CMK (cell line): ENCODE measurements around the gene POLA1.

Source experiments
- DNase-seq: peaks from one replicate; pipeline ENCODE4 v3.0.0-alpha.2; 2010; ENCODE audit warnings: low read depth

Gene POLA1

GRCh38 chrX:24696294-24696693, 2.6 kb downstream of the POLA1 start:
- no peak for DNase-seq

- DNase-seq = no peak
Observed at GRCh38 chrX:24702362-24703184, 8.9 kb downstream of the POLA1 start.

GRCh38 chrX:24703185-24703494, 9.4 kb downstream of the POLA1 start:
- no peak for DNase-seq

- DNase-seq = no peak
Observed at GRCh38 chrX:24718771-24719170, 25.1 kb downstream of the POLA1 start.

- DNase-seq = no peak
Observed at GRCh38 chrX:24720036-24720435, 26.3 kb downstream of the POLA1 start.

- no peak for DNase-seq
Observed at GRCh38 chrX:24728530-24728929, 34.8 kb downstream of the POLA1 start.

- no peak for DNase-seq
Observed at GRCh38 chrX:24732766-24733500, 39.2 kb downstream of the POLA1 start.

GRCh38 chrX:24741330-24741729, 47.6 kb downstream of the POLA1 start:
- no peak for DNase-seq

- no peak for DNase-seq
Observed at GRCh38 chrX:24748196-24748595, 54.5 kb downstream of the POLA1 start.

- no peak for DNase-seq
Observed at GRCh38 chrX:24759786-24760185, 66.1 kb downstream of the POLA1 start.

GRCh38 chrX:24760363-24761000, 66.8 kb downstream of the POLA1 start:
- no peak for DNase-seq

- no peak for DNase-seq
Observed at GRCh38 chrX:24761306-24761705, 67.6 kb downstream of the POLA1 start.

- DNase-seq = no peak
Observed at GRCh38 chrX:24763989-24764388, 70.3 kb downstream of the POLA1 start.

- no peak for DNase-seq
Observed at GRCh38 chrX:24767557-24767956, 73.8 kb downstream of the POLA1 start.

GRCh38 chrX:24768556-24768955, 74.8 kb downstream of the POLA1 start:
- no peak for DNase-seq

- no peak for DNase-seq
Observed at GRCh38 chrX:24774650-24775049, 80.9 kb downstream of the POLA1 start.

GRCh38 chrX:24775891-24776290, 82.2 kb downstream of the POLA1 start:
- no peak for DNase-seq

- no peak for DNase-seq
Observed at GRCh38 chrX:24777660-24778059, 83.9 kb downstream of the POLA1 start.

- DNase-seq = no peak
Observed at GRCh38 chrX:24782011-24782410, 88.3 kb downstream of the POLA1 start.

- no peak for DNase-seq
Observed at GRCh38 chrX:24789047-24789446, 95.3 kb downstream of the POLA1 start.

- DNase-seq = no peak
Observed at GRCh38 chrX:24790166-24790565, 96.4 kb downstream of the POLA1 start.

- DNase-seq = no peak
Observed at GRCh38 chrX:24796204-24796603, 102.5 kb downstream of the POLA1 start.

GRCh38 chrX:24799078-24799477, 105.4 kb downstream of the POLA1 start:
- no peak for DNase-seq
